HG03066 (cell line): ENCODE measurements around the gene GRN.

ENCODE experiments used
- ATAC-seq: cut with Tn5 transposase; IDR thresholded peaks from one replicate; pipeline ENCODE4 v1.9.1; 2021; ENCODE audit warnings: low read depth; ENCODE audit not compliant: unreplicated experiment

GRN gene

DNA sequence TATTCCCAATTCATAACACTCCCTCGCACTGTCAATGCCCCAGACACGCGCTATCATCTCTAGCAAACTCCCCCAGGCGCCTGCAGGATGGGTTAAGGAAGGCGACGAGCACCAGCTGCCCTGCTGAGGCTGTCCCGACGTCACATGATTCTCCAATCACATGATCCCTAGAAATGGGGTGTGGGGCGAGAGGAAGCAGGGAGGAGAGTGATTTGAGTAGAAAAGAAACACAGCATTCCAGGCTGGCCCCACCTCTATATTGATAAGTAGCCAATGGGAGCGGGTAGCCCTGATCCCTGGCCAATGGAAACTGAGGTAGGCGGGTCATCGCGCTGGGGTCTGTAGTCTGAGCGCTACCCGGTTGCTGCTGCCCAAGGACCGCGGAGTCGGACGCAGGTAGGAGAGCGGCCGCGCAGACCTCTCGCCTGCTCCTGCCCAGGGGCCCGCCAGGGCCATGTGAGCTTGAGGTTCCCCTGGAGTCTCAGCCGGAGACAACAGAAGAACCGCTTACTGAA lies at the start of gene GRN:
TSS of gene GRN (plus strand) at position 364 of the 515 bp plus-strand sequence. CDS start 3,863 bp downstream, outside the sequence.
- ATAC-seq, result peak; percentile 67

- no peak for ATAC-seq
Measured at GRCh38 chr17:44297975-44298374, 47.1 kb upstream of the GRN start.

GRCh38 chr17:44304651-44305050 lies 40.5 kb upstream of the GRN start:
- no peak for ATAC-seq

- ATAC-seq, result no peak
Measured at GRCh38 chr17:44307387-44308186, 37.5 kb upstream of the GRN start.

DNA sequence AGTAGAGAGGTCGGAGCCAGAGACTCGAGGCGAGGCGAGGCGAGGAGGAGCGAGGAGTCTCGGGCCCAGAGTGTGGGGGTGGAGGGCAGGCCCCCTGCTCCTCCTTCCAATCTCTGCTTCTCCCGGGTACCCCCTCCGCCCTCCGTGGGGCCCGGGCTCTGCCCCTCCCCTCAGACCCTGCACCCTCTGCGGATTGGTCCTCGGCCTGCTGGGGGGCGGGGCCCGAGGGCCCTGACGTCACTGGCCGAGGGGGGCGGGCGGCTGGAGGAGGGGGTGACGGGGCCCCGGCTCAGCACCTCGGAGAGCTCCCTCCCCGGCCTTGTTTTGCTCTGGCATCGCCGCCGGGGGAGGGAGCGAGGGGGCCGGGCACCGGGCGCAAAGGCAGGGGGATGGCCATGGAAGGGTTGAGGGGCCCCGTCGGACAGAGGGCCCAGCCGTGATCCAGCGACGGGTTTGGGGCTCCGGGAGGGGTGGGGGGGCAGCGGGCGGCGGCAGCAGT lies 36.7 kb upstream of the GRN start, which contains the start of gene RUNDC3A:
TSS of gene RUNDC3A (plus strand) at position 282 of the 499 bp plus-strand sequence. CDS start 232 bp downstream, outside the sequence.
- no peak for ATAC-seq

DNA sequence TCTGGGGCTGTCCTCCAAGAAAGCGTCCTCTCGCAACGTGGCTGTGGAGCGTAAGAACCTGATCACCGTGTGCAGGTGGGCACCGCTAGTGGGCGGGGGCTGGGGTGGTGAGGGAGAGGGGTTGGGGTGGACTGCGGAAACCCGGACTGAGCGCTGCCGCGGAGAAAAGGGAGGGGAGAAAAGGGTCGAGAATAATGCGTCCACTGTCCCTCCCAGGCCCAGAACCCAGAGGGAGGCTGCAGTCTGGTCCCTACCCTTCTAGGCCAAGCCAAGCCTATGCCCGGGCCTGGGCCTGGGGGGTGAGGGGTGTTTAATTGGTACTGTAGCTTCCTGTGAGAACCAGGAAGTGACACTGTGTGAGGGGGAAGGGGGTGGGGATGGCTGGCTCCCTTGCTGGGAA lies 36.2 kb upstream of the GRN start:
- ATAC-seq, result no peak

DNA sequence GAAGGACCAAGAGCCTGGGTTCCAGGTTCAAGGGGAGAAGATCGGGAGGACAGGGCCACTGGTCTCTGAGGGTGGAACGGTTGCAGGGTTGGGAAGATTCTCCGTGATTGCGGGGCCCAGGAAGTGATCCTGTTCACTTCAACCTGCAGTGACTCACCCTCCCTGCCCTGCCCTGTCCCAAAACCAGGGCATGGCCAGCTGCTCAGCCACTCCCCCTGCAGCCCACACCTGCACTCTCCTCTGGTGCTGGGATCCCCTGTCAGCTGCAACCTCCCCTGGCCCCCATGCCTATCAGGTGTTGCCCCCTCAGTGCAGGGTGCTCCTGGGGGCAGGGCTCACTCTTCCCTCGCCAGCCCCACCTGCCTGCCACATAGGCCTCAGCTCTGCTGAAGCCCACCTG lies 35.6 kb upstream of the GRN start:
- ATAC-seq, result no peak

GRCh38 chr17:44310188-44310587 lies 34.9 kb upstream of the GRN start:
- ATAC-seq, result no peak

- ATAC-seq, result no peak
Measured at GRCh38 chr17:44310609-44311376, 34.3 kb upstream of the GRN start.

DNA sequence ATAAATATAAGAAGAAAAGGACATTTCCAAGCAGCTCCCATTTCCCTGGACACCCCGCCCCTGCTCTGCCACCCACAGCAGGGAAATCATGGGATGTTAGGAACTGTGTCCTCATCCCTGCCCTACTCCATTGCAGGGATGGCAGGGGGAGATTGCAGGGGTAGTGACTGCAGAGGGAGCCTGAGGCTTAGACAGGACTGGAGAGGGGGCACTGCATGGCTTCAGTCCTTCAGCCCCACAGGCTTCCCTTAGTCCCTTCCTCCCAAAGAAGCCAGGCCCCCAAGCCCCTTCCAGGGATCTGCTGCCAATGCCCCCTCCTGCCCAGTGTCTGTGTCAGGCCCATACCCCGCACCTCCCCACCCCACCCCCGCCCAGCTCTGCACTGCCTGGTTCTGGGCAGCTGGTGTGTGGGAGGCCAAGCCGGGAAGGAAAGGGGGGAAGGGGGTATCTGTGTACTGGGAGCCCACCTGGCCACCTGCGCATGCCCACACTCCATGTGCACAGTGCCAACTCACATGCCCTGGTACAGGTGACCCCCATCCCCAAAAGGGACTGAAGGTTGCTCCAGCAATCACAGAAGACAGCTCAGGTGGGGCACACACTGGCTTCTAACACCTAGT lies 33.4 kb upstream of the GRN start:
- ATAC-seq, result no peak

DNA sequence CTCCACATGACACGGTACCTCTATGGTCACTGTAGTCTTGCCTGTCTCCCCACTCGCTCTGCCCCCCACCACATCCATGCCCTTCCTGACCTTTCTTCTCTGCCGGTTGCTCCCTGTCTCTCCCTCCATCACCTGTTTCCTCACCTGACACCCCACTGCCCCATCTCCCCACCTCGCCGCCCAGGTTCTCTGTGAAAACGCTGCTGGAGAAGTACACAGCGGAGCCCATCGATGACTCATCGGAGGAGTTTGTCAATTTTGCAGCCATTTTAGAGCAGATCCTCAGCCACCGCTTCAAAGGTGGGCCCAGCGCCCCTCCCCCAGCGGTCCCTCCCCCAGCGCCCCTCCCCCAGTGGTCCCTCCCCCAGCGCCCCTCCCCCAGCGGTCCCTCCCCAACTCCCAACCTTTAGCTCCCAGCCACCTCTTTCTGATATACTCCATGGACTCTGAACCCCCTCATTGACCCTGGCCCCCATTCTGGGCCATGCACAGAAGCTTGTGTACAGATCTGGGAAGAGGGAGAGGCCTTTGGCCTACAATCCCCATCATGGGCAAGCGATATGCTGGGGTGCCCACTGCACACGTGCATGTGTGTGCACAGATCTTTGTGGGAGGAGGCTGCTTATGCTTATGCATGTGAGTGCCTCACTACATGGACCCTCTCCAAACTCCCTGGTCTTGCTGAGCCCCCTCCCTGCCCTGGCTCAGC lies 32.6 kb upstream of the GRN start:
- ATAC-seq, result no peak

DNA sequence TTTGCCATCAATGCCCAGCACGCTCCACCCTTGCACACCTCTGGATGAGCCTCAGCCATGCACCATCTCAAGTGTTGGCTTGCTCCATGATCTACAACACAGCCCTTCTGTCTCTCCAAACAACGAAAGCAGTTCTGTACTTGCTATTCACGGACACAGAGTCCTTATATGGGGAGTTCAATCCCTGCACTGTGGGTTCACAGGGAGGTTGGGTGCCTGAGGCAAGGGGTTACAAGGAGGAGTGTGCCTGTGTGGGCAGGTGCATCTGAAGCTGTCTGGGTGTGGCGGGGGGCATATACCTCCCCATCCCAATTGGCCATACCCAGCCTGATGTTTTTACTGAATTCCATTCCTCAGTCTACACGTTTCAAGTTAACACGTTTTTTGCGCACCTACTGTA lies 31.1 kb upstream of the GRN start:
- no peak for ATAC-seq

GRCh38 chr17:44314524-44314868 lies 30.6 kb upstream of the GRN start:
- ATAC-seq, result no peak

DNA sequence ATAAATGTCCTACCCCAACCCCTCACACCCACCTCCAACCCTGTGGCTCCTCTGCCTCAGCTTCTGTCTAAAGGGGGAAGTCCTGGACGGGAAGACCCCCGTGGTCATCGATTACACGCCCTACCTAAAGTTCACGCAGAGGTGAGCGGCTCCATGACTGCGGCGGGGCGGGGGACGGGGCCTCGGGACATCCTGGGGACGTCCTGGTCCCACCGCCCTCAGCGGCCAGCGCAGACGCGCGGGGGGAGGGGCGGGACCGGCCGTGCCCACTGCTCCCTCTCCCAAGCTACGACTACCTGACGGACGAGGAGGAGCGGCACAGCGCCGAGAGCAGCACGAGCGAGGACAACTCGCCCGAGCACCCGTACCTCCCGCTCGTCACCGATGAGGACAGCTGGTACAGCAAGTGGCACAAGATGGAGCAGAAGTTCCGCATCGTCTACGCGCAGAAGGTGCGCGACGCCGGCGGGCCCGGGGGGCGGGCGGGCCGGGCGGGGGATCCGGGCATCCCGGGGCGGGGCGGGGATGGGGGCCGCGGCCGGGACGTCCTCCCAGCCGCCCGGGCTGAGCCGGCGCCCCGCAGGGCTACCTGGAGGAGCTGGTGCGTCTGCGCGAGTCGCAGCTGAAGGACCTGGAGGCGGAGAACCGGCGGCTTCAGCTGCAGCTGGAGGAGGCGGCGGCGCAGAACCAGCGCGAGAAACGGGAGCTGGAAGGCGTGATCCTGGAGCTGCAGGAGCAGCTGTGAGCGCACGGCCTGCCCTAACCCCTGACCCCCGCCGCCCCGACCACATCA lies 30.0 kb upstream of the GRN start:
- no peak for ATAC-seq

DNA sequence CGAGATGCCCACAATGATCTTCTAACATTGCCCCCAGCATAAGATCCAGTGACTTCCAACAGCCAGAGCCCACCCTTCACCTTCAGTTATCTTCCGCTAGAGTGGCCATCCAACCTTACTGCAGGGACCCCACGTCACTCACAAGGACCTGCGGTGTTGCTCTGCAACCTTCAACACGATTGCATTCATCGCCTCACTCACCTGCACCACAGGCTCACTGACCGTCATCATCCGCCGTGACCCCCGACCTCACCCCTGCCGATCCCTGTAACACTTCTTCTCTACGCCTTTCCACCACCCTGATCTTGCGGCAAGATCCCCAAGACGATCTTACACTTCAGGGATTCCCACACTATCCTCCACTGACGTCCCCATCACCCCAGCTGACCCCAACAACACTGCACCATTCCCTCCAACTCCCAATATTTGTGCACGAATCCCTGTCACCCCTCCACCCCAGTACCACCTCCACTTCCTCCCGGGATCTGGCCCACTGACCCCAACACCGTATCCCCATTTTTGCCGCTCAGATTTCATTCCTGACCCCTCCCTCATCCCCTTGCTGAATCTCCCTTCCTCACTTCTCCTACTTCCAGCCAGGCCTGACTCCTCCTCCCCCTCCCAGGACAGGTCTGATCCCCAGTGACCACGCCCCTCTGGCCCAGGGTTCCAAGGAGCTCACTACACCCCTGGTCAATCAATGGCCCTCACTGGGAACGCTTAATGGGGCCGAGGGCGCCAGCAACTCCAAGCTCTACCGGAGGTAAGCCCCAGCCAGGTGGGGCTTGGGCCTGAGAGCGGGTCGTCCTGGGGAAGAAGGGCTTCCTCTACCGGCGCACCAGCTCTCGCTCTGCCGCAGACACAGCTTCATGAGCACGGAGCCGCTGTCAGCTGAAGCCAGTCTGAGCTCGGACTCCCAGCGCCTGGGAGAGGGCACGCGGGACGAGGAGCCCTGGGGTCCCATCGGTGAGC lies 29.1 kb upstream of the GRN start:
- ATAC-seq, result no peak

DNA sequence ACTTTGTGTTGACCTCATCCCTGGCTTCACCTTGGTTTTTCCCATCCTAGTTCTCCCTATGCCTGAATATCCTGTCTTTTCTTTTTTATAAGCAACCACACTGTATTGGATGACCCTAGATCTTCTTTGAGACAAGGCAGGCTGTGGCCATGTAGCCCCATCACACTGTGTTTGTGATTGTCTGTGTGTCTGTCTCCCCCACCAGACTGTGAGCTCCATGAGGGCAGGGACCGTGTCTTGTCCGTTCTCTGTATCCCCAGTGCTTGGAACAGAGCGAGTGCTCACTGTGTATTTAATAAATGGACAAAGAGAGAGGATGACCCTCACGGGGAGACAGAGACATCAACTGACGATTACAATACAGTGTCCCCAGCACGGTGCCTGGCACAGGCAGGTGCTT lies 27.6 kb upstream of the GRN start:
- ATAC-seq, result no peak

DNA sequence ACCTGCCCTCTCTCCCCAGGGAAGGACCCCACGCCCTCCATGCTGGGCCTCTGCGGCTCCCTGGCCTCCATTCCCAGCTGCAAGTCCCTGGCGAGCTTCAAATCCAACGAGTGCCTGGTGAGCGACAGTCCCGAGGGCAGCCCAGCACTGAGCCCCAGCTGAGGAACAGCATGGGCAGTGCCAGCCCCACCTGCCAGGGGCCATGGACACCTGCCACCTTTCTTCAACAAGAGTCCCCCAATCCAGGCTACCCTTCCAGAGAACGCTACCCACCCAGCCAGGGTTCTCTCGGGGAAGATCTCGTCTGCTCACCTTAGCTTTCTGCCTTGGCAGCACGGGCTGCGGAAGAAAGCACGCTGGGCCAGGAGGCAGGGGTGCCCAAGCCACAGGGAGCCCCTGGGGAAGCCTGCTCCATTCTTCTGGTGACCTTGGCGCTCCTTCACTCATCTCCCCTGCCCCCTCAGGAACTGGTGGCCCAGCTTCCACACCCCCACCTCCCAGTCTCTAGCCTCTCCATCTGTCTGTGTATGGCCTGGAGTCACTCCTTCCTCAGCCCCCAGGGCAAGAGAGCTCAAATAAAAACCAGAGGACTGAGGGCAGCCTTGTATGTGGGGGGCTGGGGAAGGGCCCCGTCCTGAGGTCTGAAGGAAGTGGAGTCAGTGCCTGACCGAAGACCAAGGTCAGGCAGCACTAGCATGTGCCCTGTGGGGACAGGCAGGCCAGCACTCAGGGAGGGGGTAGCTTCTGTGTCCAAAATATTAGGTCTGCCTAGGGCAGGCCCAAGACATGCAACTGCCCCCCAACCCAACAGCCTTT lies 26.8 kb upstream of the GRN start:
- no peak for ATAC-seq

DNA sequence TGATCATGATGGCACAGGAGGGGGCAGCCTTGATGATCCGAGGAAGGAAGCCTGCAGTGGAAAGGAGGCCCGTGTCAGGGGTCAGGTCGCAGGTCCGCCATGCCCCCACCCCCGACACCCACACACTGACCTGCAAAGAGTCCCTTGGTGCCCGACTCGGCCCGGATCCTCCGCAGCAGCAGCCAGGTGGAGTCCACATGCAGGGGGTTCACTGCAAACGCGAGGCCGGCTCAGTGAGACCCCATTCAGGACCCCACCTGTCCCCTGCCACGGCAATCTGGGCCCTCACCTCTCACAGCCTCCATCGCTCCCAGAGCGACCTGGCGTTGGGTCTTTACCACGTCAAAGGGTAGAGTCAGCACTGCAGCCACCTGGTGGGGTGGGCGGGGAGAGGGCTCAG lies 25.0 kb upstream of the GRN start:
- no peak for ATAC-seq
